Stimulated activated CD4-positive, alpha-beta T cell treated with anti-CD3 and anti-CD28 coated beads, TNF-alpha, amount 100 ng/mL, for 4 hours (primary cell): Measurements from ENCODE around the gene TRIM41.
A peak's percentile ranks its signal among the peaks of the same experiment; 100 is the strongest.

Source experiments
- DNase-seq, 3 experiments: peaks; one replicate each; pipeline ENCODE4 v3.0.0-alpha.2; 2020; ENCODE audit warnings: low read depth in 3 of 3

The TRIM41 gene

GRCh38 chr5:181232593-181232992 is 9.5 kb downstream of the TRIM41 start:
- DNase-seq, result no peak

GRCh38 chr5:181233088-181233800 is 10.2 kb downstream of the TRIM41 start:
- DNase-seq, result no peak

GRCh38 chr5:181233801-181234454 is 10.8 kb downstream of the TRIM41 start:
- DNase-seq, result no peak

- no peak for DNase-seq
These were observed 11.6 kb downstream of the TRIM41 start for GRCh38 chr5:181234455-181235306.

- no peak for DNase-seq
These were observed 12.2 kb downstream of the TRIM41 start for GRCh38 chr5:181235323-181235688.

- DNase-seq, result no peak
These were observed 12.7 kb downstream of the TRIM41 start for GRCh38 chr5:181235689-181236366.

- DNase-seq, result no peak
These were observed 13.4 kb downstream of the TRIM41 start for GRCh38 chr5:181236471-181236870.

- DNase-seq, result no peak
These were observed 14.0 kb downstream of the TRIM41 start for GRCh38 chr5:181236954-181237641.

- DNase-seq, result no peak
These were observed 14.8 kb downstream of the TRIM41 start for GRCh38 chr5:181237729-181238385.

GRCh38 chr5:181239062-181239663 is 16.1 kb downstream of the TRIM41 start:
- DNase-seq, result no peak

GRCh38 chr5:181241393-181241975 is 18.4 kb downstream of the TRIM41 start:
- DNase-seq, result no peak

- no peak for DNase-seq
These were observed 19.0 kb downstream of the TRIM41 start for GRCh38 chr5:181242031-181242451.

GRCh38 chr5:181243018-181243563 is 20.0 kb downstream of the TRIM41 start:
- no peak for DNase-seq

- DNase-seq, result peak; percentile 75 to 80 (median 79)
These were observed 20.7 kb downstream of the TRIM41 start, which contains the start of gene RACK1 for GRCh38 chr5:181243564-181244343. Gene RACK1 (minus strand): TSS chr5:181243906. CDS start chr5:181243800, 106 bp downstream.

GRCh38 chr5:181245427-181246275 is 22.6 kb downstream of the TRIM41 start:
- no peak for DNase-seq

- peak in 2 of 3 experiments; percentile 55 to 60 for DNase-seq
These were observed 23.4 kb downstream of the TRIM41 start for GRCh38 chr5:181246276-181247049.

- DNase-seq, result no peak
These were observed 25.2 kb downstream of the TRIM41 start for GRCh38 chr5:181248277-181248676.
